IPS DF 4.7 (cell line): ENCODE data around the gene SLC9A5.
A peak's percentile ranks its signal among the peaks of the same experiment; 100 is the strongest.

Source experiments
- DNase-seq: peaks from one replicate; pipeline ENCODE4 v3.0.0-alpha.2; 2013; ENCODE audit warnings: low spot score; ENCODE audit errors: extremely low read depth

Gene SLC9A5

GRCh38 chr16:67238278-67238575 lies 10.6 kb upstream of the SLC9A5 start:
- DNase-seq: no peak

- no peak for DNase-seq
Observed at GRCh38 chr16:67238806-67239470, 9.8 kb upstream of the SLC9A5 start.

DNA sequence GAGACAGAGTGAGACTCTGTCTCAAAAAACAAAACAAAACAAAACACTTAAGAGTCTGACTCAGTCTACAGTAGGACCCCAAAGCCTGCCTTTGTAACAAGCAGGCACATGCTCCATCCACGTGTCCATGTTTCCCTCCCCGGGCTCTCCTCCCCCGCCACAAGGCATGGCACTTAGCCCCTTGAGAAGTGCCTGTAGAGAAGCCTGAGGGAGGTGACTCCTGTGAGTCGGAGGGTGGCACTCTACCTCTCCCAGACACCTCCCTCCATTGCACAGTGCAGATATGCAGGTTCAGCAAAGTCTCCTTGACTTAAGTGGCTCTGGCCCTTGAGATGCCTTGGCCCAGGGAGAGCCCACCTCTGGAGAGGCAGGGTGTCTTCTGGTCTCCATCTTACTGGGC lies 8.3 kb upstream of the SLC9A5 start:
- DNase-seq: no peak

DNA sequence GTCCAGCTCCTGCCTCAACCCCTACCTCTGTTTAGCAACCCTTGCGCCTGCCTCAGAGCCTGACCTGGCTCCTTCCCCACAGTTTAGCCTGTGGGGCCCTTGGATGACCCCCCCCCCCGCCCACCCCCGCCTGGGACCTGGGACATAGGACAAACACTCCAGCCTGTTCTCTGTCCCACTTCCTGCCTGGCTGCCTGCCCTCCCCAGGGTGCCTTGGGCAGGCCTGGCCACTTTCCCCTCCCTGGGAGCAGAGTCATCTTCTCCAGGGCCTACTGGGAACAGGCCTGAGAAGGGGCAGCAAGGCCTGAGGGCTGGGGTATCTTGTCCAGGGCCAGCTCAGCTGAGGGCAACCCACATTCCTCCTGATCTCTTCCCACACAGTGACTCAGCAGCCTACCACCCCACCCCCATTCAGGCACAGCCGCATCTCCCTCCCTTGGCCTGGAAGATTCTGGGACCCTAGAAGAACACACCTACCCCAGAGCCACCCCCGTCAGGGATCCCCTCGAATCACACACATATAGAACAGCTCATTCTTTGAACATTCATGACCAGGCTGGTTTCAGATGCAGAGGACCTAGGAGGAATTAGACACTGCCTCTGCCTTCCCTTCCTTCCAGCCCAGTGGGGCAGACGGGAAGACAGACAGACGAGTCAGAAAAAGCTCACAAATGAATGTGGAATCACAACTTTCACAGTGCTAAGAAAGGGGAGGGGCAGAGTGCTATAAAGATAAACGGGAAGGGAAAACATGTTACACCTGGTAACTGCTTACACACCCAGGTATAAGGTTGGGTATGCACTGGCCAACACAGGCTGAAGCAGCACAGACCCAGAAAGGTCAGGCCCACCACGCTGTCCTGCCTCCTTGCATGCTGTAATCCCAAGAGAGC lies 7.5 kb upstream of the SLC9A5 start:
- no peak for DNase-seq

DNA sequence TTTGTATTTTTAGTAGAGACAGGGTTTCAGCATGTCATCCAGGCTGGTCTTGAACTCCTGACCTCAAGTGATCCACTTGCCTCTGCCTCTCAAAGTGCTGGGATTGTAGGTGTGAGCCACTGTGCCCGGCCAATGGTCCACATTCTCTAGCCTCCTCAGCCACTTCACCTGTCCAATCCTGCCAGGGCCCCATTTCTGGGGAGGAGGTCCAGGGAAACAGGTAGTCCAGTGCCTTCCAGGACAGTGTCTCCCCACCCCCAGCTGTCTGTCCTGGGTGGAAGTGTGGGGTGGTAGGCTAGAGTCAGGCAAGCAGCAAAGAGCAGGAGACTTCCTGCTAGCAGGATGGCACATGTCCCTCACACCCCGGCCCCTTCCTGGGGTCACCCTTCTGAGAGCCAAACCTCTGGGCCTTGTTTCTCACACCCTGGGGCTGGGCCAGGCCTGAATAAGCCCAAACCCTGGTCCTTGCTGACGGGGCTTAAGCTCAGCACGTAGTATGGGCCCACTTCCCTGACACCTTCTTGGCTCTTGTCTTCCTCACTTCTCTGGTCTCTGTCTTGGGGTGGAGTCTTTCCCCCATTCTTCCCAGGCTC lies 6.5 kb upstream of the SLC9A5 start:
- DNase-seq: no peak

GRCh38 chr16:67243481-67243880 lies 5.3 kb upstream of the SLC9A5 start:
- DNase-seq: no peak

DNA sequence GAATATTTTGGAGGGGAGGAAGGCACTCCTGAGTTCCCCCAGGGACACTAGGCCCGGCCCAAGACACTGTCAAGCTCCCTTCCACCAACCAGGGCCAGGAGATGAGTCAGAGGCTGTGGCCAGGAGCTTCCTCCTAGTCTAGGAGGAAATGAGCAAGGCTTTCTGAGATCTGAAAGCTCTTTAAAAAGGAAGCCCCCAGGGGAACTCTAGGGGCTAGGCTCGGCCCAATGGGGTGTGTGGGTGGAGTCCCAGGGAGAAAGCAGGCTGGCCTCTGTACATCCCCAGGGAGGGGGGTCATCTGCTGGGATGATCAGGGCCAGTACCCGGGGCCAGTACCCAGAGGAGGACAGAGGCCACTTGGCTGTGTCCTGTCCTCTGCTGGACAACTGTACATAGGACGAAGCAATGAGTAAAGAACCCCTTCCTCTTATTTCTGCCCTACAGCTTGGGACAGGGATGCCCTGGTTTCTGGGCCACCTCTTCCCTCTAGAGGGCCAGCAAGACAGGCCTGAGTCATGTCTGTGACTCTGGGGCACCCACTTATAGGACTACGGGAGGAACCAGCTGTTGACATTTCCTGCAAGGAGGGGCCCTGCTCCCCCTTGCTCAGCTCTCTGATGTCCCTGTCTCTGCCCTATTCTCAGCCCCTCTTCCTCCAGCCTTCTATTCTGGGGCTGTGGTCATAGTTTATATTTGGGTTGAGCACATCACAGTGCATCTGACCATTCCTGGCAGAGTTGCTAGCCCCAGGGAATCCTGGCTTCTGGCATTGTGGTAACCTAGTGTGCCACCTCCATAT lies 4.2 kb upstream of the SLC9A5 start:
- no peak for DNase-seq

GRCh38 chr16:67245186-67245585 lies 3.6 kb upstream of the SLC9A5 start:
- DNase-seq: no peak

- DNase-seq: no peak
Observed at GRCh38 chr16:67245674-67246080, 3.1 kb upstream of the SLC9A5 start.

GRCh38 chr16:67246081-67246755 lies 2.6 kb upstream of the SLC9A5 start:
- no peak for DNase-seq

DNA sequence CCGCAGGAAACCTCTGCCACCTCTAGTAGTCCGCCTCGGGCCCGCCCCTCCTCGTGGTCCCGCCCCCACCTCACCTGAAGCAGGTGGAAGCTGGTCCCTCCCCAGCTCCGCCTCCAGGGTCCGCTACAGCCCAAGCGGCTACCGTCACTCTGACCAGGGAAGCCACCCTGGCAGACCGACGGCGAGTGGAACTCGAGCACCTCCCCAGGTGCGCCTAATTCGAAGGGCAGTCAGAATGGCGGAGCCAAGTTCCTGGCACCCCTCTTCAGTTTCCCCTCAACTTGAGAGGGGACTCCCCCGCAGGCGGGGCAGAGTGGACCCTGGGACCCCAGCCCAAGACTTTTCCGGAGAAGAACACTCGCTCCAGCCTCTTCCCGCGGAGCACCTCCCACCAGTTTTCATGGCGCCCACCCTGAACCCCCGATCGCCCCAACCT lies 2.0 kb upstream of the SLC9A5 start:
- DNase-seq: peak; percentile 80

DNA sequence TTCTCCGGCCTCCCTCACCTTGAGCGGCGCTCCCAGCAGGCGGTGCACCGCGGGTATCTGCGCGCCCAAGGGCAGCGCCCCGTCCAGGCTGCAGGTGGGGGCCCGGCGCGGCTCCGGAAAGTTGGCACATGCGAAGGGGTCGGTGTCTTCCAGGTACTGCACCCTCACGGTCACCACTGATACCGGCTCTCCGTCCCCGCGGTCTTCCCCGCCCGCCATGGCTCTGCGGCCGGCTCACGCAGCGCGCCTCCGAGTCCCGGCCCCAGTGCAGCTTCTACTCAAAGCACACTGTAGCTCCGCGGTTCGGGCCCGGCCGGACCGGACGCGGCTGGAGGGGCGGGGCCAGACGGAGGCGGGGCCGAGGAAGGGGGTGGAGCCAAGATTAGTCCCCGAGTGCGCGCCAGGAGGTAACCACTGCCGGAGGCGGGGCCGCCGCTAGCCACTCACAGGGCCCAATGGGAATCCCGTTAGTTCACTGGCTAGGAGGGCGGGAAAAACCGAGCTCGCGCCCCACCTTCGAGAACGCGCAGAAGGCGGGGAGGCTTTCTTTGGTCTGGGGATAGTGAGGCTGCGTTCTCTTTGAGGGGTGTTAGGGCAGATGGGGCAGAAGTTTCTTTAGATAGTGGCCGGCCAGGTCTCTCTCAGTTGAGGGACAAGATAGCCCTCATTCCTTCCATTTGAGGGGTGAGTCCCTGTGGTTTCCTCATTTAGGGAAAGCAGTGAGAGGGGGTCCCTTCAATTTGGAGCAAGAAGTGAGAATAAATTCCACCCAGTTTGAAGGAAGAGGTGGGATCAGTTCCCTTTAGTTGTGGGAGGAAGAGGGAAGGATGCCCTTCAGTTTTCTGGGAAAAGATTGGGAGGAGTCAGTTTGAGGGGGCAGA lies 1.3 kb upstream of the SLC9A5 start, which contains the start of gene FHOD1:
Gene FHOD1 (minus strand): TSS at position 290 of the 881 bp plus-strand sequence. CDS start 71 bp downstream, at position 219.
- DNase-seq: no peak

- no peak for DNase-seq
Observed at GRCh38 chr16:67248073-67248400, 742 bp upstream of the SLC9A5 start.

GRCh38 chr16:67249178-67250044 lies 632 bp downstream of the SLC9A5 start:
- no peak for DNase-seq

DNA sequence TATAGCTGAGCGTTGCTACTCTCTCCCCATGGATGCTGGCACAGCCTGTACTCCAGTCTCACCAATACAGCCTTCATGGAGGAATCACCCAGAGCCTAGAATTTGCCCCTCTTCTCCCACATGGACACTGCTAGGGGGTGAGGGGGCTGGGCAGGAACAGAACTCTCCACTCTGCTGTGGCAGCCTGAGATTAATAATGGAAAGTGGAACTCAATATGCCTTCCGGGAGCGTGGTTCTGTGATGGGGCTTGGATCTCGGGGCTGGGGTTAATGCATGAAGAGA lies 1.2 kb downstream of the SLC9A5 start:
- DNase-seq: no peak

DNA sequence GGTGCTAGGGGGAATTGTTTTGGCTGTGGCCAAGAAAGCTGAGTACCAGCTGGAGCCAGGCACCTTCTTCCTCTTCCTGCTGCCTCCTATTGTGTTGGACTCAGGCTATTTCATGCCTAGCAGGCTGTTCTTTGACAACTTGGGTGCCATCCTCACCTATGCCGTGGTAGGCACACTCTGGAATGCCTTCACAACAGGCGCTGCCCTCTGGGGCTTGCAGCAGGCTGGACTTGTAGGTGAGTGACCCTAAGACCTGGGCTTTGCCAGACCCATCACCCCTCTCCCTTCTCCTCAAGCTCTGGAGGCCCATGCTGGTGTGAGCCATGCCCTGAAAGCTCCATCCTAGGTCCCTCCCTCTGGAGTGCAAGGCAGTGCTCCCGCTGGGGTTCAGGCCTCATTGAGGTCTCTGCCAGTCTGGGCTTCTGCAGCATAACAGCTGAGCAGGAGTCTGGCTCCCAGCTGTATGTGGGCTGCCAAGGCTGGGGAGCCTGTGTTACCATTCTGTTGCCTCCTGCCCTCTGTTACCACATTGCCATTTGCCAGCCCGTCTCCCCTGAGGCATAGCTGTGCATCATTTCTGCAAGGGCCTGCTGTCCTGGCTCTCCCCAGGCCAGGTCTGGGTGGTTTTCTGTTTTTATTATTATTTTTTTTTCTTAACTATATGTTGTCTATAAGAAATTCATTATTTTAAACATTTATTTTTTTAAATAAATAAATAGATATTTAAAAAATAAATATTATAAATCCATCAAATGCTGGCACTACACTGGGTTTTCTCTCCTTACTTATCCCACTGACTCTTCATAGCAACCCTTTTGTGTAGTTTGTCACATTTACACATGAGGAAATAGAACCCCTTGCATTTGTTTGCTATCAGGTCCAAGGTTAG lies 4.1 kb downstream of the SLC9A5 start:
- no peak for DNase-seq

GRCh38 chr16:67254801-67255552 lies 6.2 kb downstream of the SLC9A5 start:
- DNase-seq: no peak
